ENCODE data around the gene EHMT1. TPM values are rescaled to one million over a fixed set of nuclear protein-coding genes. Genes with fewer than 3 reads are reported as not detected.
A peak's percentile ranks its signal among the peaks of the same experiment; 100 is the strongest.

Gene EHMT1
- total and polyA plus RNA-seq, 2 of the 8 experiments (the other 6 are each of a cell fraction or from before 2014, with no cell fraction given), result 95.7 to 163 TPM

- no peak overlapping the region for H3K27ac ChIP-seq (ENCODE audit: low read depth, low read length)
- no peak overlapping the region for H3K4me2 ChIP-seq (ENCODE audit: insufficient read depth in 1 of 2, low read depth in 2 of 2, low read length in 2 of 2)
- TF ChIP-seq KDM5A (IDR thresholded peaks at IDR 0.05; ENCODE audit: low read length) (no peak), NANOG (IDR thresholded peaks at IDR 0.05; ENCODE audit: insufficient read depth, low read depth, low read length, poor library complexity, severe bottlenecking) (no peak), TBP (IDR thresholded peaks at IDR 0.05; ENCODE audit: low read depth, low read length) (no peak), USF2 (IDR thresholded peaks at IDR 0.05; ENCODE audit: low read length) (no peak), POU5F1 (IDR thresholded peaks at IDR 0.05; ENCODE audit: low read depth, low read length) (no peak), NRF1 (IDR thresholded peaks at IDR 0.05; ENCODE audit: low read depth, low read length) (no peak), CHD2 (IDR thresholded peaks at IDR 0.05; ENCODE audit: low read length) (no peak), ATF3 (IDR thresholded peaks at IDR 0.05; ENCODE audit: insufficient read depth, low read depth, low read length) (no peak), RAD21 (IDR thresholded peaks at IDR 0.05 in 1 of 2, conservative IDR thresholded peaks at IDR 0.05 in 1 of 2; ENCODE audit: low read depth in 2 of 2, low read length in 2 of 2) (no peak; a peak in 1 of 4 replicates), MAX (IDR thresholded peaks at IDR 0.05) (no peak), SP1 (IDR thresholded peaks at IDR 0.05; ENCODE audit: low read depth, low read length) (no peak), BACH1 (IDR thresholded peaks at IDR 0.05; ENCODE audit: low read length) (no peak)
Measured at GRCh38 chr9:137758067-137758466, 139.3 kb downstream of the EHMT1 start.

More at GRCh38 chr9:137758067-137758466, 139.3 kb downstream of the EHMT1 start:
- peaks cover 0 to 29% of the 10 kb centered on the region in 2 experiments; a peak in 1 of 4 replicates for H3K79me2 ChIP-seq (ENCODE audit: control insufficient read depth in 1 of 2, insufficient read depth in 2 of 2, low read length in 2 of 2)
- H3K9me3 ChIP-seq (ENCODE audit: insufficient read depth in 2 of 2, low read depth in 1 of 2, low read length in 1 of 2), result no peaks in the 10 kb centered on the region
- H2BK12ac ChIP-seq (ENCODE audit: low read depth, low read length), result no peak overlapping the region
- no peak overlapping the region for H2BK15ac ChIP-seq (ENCODE audit: low read length)
- H3K14ac ChIP-seq (ENCODE audit: insufficient read length), result no peak overlapping the region
- H2BK120ac ChIP-seq (replicated peaks; ENCODE audit: low read depth, low read length), result no peak overlapping the region
- H3K4me3 ChIP-seq (ENCODE audit: extremely low read depth in 1 of 4, insufficient read depth in 2 of 4, low read depth in 3 of 4, low read length in 4 of 4), result no peak overlapping the region
- POLR2A ChIA-PET (ENCODE audit: partially characterized antibody), result interaction anchor here (1.0 to 1.2 kb wide), 2 partner anchors 14 to 16 kb away, joined by 3 read pairs; no protein-coding TSS in a partner anchor
- CTCF ChIA-PET (ENCODE audit: partially characterized antibody), result interaction anchor here (1.0 to 1.6 kb wide), 5 partner anchors 9 to 176 kb away, joined by 4 to 7 read pairs (median 5); no protein-coding TSS in a partner anchor
- no peak overlapping the region for H2AFZ ChIP-seq (ENCODE audit: low read length)
- no peak overlapping the region for H2AK5ac ChIP-seq (ENCODE audit: low read depth, low read length)
- H3K56ac ChIP-seq (replicated peaks; ENCODE audit: insufficient read length, low read depth, low read length), result no peak overlapping the region
- no peak overlapping the region for H2BK20ac ChIP-seq (ENCODE audit: low read length)
- H3K4ac ChIP-seq (replicated peaks; ENCODE audit: insufficient read length, low read depth, low read length), result no peak overlapping the region
- H3K23me2 ChIP-seq (ENCODE audit: low read depth, low read length), result no peaks in the 10 kb centered on the region
- H3K4me1 ChIP-seq (replicated peaks in 1 of 4; ENCODE audit: control insufficient read depth in 3 of 4, insufficient read depth in 4 of 4, low read length in 3 of 4), result no peaks in the 10 kb centered on the region; a peak in 1 of 7 replicates
- H4K20me1 ChIP-seq (replicated peaks in 1 of 2; ENCODE audit: control insufficient read depth in 1 of 2, insufficient read depth in 2 of 2, low read length in 2 of 2), result peaks cover 4 to 8% of the 10 kb centered on the region in 2 experiments
- DNase-seq (ENCODE audit: low read depth in 1 of 2, low spot score in 2 of 2), result no peak
- H3K79me1 ChIP-seq (ENCODE audit: low read depth, low read length), result peaks cover 6% of the 10 kb centered on the region
- H3K36me3 ChIP-seq (ENCODE audit: control insufficient read depth in 2 of 4, insufficient read depth in 4 of 4, low read length in 3 of 4), result peaks cover 14 to 34% (median 29%) of the 10 kb centered on the region in 4 experiments; a peak in 7 of 8 replicates
- no peak overlapping the region for H4K91ac ChIP-seq (replicated peaks; ENCODE audit: insufficient read length, low read length)
- no peak overlapping the region for H3K23ac ChIP-seq (ENCODE audit: insufficient read length)
- H4K5ac ChIP-seq (ENCODE audit: insufficient read length, low read depth, low read length), result no peak overlapping the region
- no peak overlapping the region for H2BK5ac ChIP-seq (ENCODE audit: low read depth, low read length)
- WGBS, 2 experiments (ENCODE audit: extremely low coverage in 1 of 2, insufficient coverage in 1 of 2, insufficient read length in 1 of 2, insufficient replicate concordance in 2 of 2, low coverage in 1 of 2, low lambda C conversion rate in 2 of 2, missing lambda C conversion rate in 1 of 2), result 95% methylated on average over 16 of the region's 16 CpGs; no CpG with 5 or more reads in 1 of the 2 experiments
- no peaks in the 10 kb centered on the region for H3K27me3 ChIP-seq (replicated peaks in 1 of 4; ENCODE audit: control insufficient read depth in 3 of 4, extremely low read depth in 1 of 4, insufficient read depth in 3 of 4, low read length in 3 of 4)
- peak overlapping the region; percentile 57; the same call in 1 of the 2 replicates for H4K8ac ChIP-seq (ENCODE audit: extremely low read depth, insufficient read depth, low read length)
- no peak overlapping the region for H3K18ac ChIP-seq (ENCODE audit: extremely low read depth, low read length)
- FAIRE-seq, result no peak
- no peak overlapping the region for H3K9ac ChIP-seq (replicated peaks in 1 of 4; ENCODE audit: extremely low read depth in 1 of 4, low read depth in 3 of 4, low read length in 3 of 4)

Measured in H1 (cell line).